Measurements from ENCODE around the gene FRMPD4.

Gene FRMPD4

GRCh38 chrX:12721042-12721441, 582.8 kb downstream of the FRMPD4 start:
- TF ChIP-seq CTCF (IDR thresholded peaks at IDR 0.05; ENCODE audit: low read depth, low read length, missing control alignments): no peak
- no peak for DNase-seq (ENCODE audit: extremely low read depth, low read depth)
- H3K4me3 ChIP-seq (replicated peaks; ENCODE audit: low read depth, low read length): no peak overlapping the region

DNA sequence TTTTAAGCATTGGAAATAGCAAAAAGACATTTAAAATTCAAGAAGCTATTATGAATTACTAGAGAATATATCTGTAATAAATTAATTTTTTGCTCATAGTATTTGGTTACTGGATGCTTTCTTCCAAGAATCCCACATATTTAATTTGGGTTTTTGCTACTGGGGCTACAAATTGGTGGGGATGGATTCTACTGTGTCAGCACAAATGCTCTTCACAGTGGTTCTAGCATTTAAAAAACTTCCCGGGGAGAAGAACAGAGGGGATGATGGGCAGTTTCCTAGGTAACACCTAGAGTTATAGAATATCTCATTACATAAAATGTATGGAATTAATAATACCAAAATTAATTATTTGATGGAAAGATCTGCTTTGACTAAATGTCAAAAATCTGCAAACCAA, 584.0 kb downstream of the FRMPD4 start:
- no peak for DNase-seq (ENCODE audit: extremely low read depth, low read depth)
- no peak for TF ChIP-seq CTCF (IDR thresholded peaks at IDR 0.05; ENCODE audit: low read depth, low read length, missing control alignments)
- no peak overlapping the region for H3K4me3 ChIP-seq (replicated peaks; ENCODE audit: low read depth, low read length)

- H3K4me3 ChIP-seq (replicated peaks; ENCODE audit: low read depth, low read length): no peak overlapping the region
- no peak for DNase-seq (ENCODE audit: extremely low read depth, low read depth)
- no peak for TF ChIP-seq CTCF (IDR thresholded peaks at IDR 0.05; ENCODE audit: low read depth, low read length, missing control alignments)
These were observed 603.1 kb downstream of the FRMPD4 start for GRCh38 chrX:12741416-12741815.

DNA sequence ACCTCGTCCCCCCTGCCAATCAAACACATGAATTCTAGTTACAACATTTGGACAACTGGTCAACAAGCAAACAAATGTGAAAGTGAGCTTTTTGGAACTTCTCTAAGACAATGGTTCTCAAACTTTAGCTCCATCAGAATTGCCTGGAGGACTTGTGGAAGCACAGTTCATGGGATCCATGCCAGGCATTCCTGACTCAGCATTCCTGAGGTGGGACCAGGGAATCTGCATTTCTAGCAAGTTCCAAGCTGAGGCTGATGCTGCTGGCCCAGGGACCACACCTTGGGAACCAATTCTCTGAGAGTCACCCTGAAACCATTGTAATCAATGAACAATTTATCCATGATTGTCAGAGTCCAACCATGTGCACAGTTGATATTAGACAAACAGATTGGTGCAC, 609.2 kb downstream of the FRMPD4 start:
- TF ChIP-seq CTCF (IDR thresholded peaks at IDR 0.05; ENCODE audit: low read depth, low read length, missing control alignments): no peak
- H3K4me3 ChIP-seq (replicated peaks; ENCODE audit: low read depth, low read length): no peak overlapping the region
- no peak for DNase-seq (ENCODE audit: extremely low read depth, low read depth)

DNA sequence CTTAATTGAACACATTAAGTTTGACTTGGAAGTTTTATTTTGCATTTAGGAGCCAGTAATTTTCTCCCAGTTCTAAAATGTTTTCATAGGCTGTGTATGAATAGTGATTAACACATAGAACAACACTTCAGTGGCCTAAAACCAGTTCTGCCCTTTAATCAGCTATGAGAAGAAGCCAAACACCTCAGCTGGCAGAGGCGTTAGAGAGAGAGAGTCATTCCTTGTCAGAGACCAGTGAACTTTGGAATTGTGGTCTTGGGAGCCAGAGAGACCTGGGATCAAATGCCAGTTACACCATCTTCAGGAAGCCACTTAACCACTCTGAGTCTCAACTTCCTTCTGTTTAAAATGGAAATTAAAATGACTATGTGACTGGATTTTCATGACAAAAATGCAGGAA, 613.6 kb downstream of the FRMPD4 start:
- no peak overlapping the region for H3K4me3 ChIP-seq (replicated peaks; ENCODE audit: low read depth, low read length)
- no peak for TF ChIP-seq CTCF (IDR thresholded peaks at IDR 0.05; ENCODE audit: low read depth, low read length, missing control alignments)
- no peak for DNase-seq (ENCODE audit: extremely low read depth, low read depth)

DNA sequence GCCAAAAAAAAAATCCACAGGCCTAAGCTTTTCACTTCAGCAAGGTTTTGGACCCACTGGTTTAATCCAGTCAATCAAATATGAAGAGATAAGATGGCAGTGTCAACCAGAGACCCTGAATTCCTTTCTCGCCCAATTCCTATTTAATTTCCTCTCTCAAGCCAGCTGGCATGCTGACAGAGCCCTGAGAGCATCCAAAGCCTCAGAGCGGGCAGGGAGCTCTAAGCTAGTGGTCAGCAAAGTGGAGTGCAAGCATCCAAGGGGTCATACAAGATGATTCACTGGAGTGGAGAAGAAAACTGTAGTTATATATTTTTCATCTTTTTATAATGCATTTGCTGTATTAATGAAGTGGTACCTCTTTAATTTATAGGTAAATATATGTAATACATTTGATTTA, 615.1 kb downstream of the FRMPD4 start:
- H3K4me3 ChIP-seq (replicated peaks; ENCODE audit: low read depth, low read length): no peak overlapping the region
- no peak for DNase-seq (ENCODE audit: extremely low read depth, low read depth)
- TF ChIP-seq CTCF (IDR thresholded peaks at IDR 0.05; ENCODE audit: low read depth, low read length, missing control alignments): no peak

DNA sequence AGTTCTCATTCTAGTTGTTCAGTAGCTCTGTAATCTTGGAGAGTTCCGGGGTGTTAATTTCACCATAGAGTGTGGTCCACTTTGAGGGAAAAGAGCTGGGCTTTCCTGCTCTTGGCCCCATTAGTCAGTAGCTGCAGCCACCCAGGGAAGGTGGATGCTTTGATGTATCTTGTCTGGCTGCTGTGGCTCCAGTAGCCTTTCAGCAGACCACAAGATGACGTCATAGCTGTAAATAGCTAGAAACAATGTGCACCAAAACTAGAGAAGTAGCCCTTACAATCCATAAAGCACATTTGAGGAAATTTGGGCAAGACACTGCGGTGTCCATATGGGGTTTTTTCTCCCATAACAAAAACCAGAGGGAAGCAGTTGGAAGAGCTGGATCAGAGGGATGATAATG, 620.0 kb downstream of the FRMPD4 start:
- no peak for DNase-seq (ENCODE audit: extremely low read depth, low read depth)
- no peak for TF ChIP-seq CTCF (IDR thresholded peaks at IDR 0.05; ENCODE audit: low read depth, low read length, missing control alignments)
- no peak overlapping the region for H3K4me3 ChIP-seq (replicated peaks; ENCODE audit: low read depth, low read length)
